ENCODE data around the gene LTB4R2.

LTB4R2 gene

GRCh38 chr14:24281636-24282035 is 28.3 kb upstream of the LTB4R2 start:
- H2BK120ac ChIP-seq (ENCODE audit: low read depth, low read length): no peak overlapping the region
- no peak for DNase-seq (ENCODE audit: low spot score)
- no peak overlapping the region for H3K23ac ChIP-seq (ENCODE audit: low read depth, low read length, poor library complexity)
- no peaks in the 10 kb centered on the region for H3K79me1 ChIP-seq (ENCODE audit: low read depth, low read length)
- H2BK15ac ChIP-seq (ENCODE audit: low read length): no peak overlapping the region
- WGBS, 2 donors (ENCODE audit: extremely low coverage in 2 of 2, insufficient read length in 2 of 2, insufficient replicate concordance in 1 of 2): no CpG with 5 or more reads among the region's 7 CpGs
- H3K27ac ChIP-seq (replicated peaks; ENCODE audit: low read length): no peak overlapping the region
- H3K36me3 ChIP-seq (replicated peaks in 1 of 2; ENCODE audit: control insufficient read depth in 2 of 2, insufficient read depth in 2 of 2, low read length in 2 of 2): no peaks in the 10 kb centered on the region
- no peak overlapping the region for H3K14ac ChIP-seq (ENCODE audit: low read length)
- no peak overlapping the region for H3K18ac ChIP-seq (ENCODE audit: low read length)
- H3K9ac ChIP-seq (ENCODE audit: low read depth, low read length, poor library complexity): no peak overlapping the region
- H3K9me3 ChIP-seq (replicated peaks in 1 of 2; ENCODE audit: control insufficient read depth in 2 of 2, insufficient read depth in 1 of 2, low read depth in 1 of 2, low read length in 2 of 2): no peaks in the 10 kb centered on the region
- H2BK12ac ChIP-seq (ENCODE audit: low read length): no peak overlapping the region
- H4K91ac ChIP-seq (ENCODE audit: low read depth, low read length, poor library complexity): no peak overlapping the region
- peaks cover 0 to 3% of the 10 kb centered on the region in 2 donors for H3K4me1 ChIP-seq (ENCODE audit: control insufficient read depth in 2 of 2, insufficient read depth in 1 of 2, low read depth in 1 of 2, low read length in 2 of 2)
- H3K4me2 ChIP-seq (ENCODE audit: insufficient read depth, low read length, poor library complexity, severe bottlenecking): no peak overlapping the region
- no peaks in the 10 kb centered on the region for H3K27me3 ChIP-seq (ENCODE audit: control insufficient read depth in 3 of 3, insufficient read depth in 3 of 3, low read depth in 1 of 3, low read length in 3 of 3)
- H3K4ac ChIP-seq (ENCODE audit: low read length): no peak overlapping the region
- no peak overlapping the region for H3K4me3 ChIP-seq (ENCODE audit: low read length in 2 of 2)
- no peak overlapping the region for H2AFZ ChIP-seq (ENCODE audit: low read length)
- no peak overlapping the region for H2BK5ac ChIP-seq (ENCODE audit: low read length)
- no peak overlapping the region for H4K8ac ChIP-seq (ENCODE audit: low read depth, low read length)
- no peak overlapping the region for H2AK5ac ChIP-seq (ENCODE audit: low read depth, low read length)

- Histone ChIP-seq H2BK5ac (ENCODE audit: low read length) (no peak overlapping the region), H3K23ac (ENCODE audit: low read depth, low read length, poor library complexity) (no peak overlapping the region), H3K4me2 (ENCODE audit: insufficient read depth, low read length, poor library complexity, severe bottlenecking) (no peak overlapping the region)
Measured at GRCh38 chr14:24282736-24283135, 27.2 kb upstream of the LTB4R2 start.

GRCh38 chr14:24283796-24284460 is 26.0 kb upstream of the LTB4R2 start:
- no peak for DNase-seq (ENCODE audit: low spot score)
- no peaks in the 10 kb centered on the region for H3K27me3 ChIP-seq (ENCODE audit: control insufficient read depth in 3 of 3, insufficient read depth in 3 of 3, low read depth in 1 of 3, low read length in 3 of 3)
- no peak overlapping the region for H4K91ac ChIP-seq (ENCODE audit: low read depth, low read length, poor library complexity)
- no peak overlapping the region for H2AK5ac ChIP-seq (ENCODE audit: low read depth, low read length)
- no peak overlapping the region for H2BK5ac ChIP-seq (ENCODE audit: low read length)
- H3K23ac ChIP-seq (ENCODE audit: low read depth, low read length, poor library complexity): no peak overlapping the region
- no peak overlapping the region for H2AFZ ChIP-seq (ENCODE audit: low read length)
- H3K9ac ChIP-seq (ENCODE audit: low read depth, low read length, poor library complexity): peak overlapping the region; percentile 32
- H3K79me1 ChIP-seq (ENCODE audit: low read depth, low read length): no peaks in the 10 kb centered on the region
- H3K4me3 ChIP-seq (ENCODE audit: low read length in 2 of 2): no peak overlapping the region
- no peak overlapping the region for H3K4ac ChIP-seq (ENCODE audit: low read length)
- WGBS, 2 donors (ENCODE audit: extremely low coverage in 2 of 2, insufficient read length in 2 of 2, insufficient replicate concordance in 1 of 2): no CpG with 5 or more reads among the region's 5 CpGs
- H3K27ac ChIP-seq (replicated peaks; ENCODE audit: low read length): no peak overlapping the region
- H3K4me2 ChIP-seq (ENCODE audit: insufficient read depth, low read length, poor library complexity, severe bottlenecking): no peak overlapping the region
- H3K9me3 ChIP-seq (replicated peaks in 1 of 2; ENCODE audit: control insufficient read depth in 2 of 2, insufficient read depth in 1 of 2, low read depth in 1 of 2, low read length in 2 of 2): no peaks in the 10 kb centered on the region
- H2BK15ac ChIP-seq (ENCODE audit: low read length): no peak overlapping the region
- no peak overlapping the region for H3K14ac ChIP-seq (ENCODE audit: low read length)
- H3K18ac ChIP-seq (ENCODE audit: low read length): no peak overlapping the region
- H3K36me3 ChIP-seq (replicated peaks in 1 of 2; ENCODE audit: control insufficient read depth in 2 of 2, insufficient read depth in 2 of 2, low read length in 2 of 2): no peaks in the 10 kb centered on the region
- H4K8ac ChIP-seq (ENCODE audit: low read depth, low read length): no peak overlapping the region
- no peak overlapping the region for H2BK120ac ChIP-seq (ENCODE audit: low read depth, low read length)
- H3K4me1 ChIP-seq (ENCODE audit: control insufficient read depth in 2 of 2, insufficient read depth in 1 of 2, low read depth in 1 of 2, low read length in 2 of 2): peaks cover 0 to 3% of the 10 kb centered on the region in 2 donors
- H2BK12ac ChIP-seq (ENCODE audit: low read length): peak overlapping the region; percentile 50

More at GRCh38 chr14:24282736-24283135, 27.2 kb upstream of the LTB4R2 start:
- H3K4me3 ChIP-seq (ENCODE audit: low read length in 2 of 2): no peak overlapping the region
- no peaks in the 10 kb centered on the region for H3K36me3 ChIP-seq (replicated peaks in 1 of 2; ENCODE audit: control insufficient read depth in 2 of 2, insufficient read depth in 2 of 2, low read length in 2 of 2)
- H2BK120ac ChIP-seq (ENCODE audit: low read depth, low read length): no peak overlapping the region
- no peaks in the 10 kb centered on the region for H3K9me3 ChIP-seq (replicated peaks in 1 of 2; ENCODE audit: control insufficient read depth in 2 of 2, insufficient read depth in 1 of 2, low read depth in 1 of 2, low read length in 2 of 2)
- H3K79me1 ChIP-seq (ENCODE audit: low read depth, low read length): no peaks in the 10 kb centered on the region
- no peak overlapping the region for H2AFZ ChIP-seq (ENCODE audit: low read length)
- no peak overlapping the region for H3K9ac ChIP-seq (ENCODE audit: low read depth, low read length, poor library complexity)
- peaks cover 0 to 3% of the 10 kb centered on the region in 2 donors for H3K4me1 ChIP-seq (ENCODE audit: control insufficient read depth in 2 of 2, insufficient read depth in 1 of 2, low read depth in 1 of 2, low read length in 2 of 2)
- no peak overlapping the region for H2AK5ac ChIP-seq (ENCODE audit: low read depth, low read length)
- H4K91ac ChIP-seq (ENCODE audit: low read depth, low read length, poor library complexity): no peak overlapping the region
- no peak for DNase-seq (ENCODE audit: low spot score)
- H3K18ac ChIP-seq (ENCODE audit: low read length): no peak overlapping the region
- H3K27ac ChIP-seq (replicated peaks; ENCODE audit: low read length): no peak overlapping the region
- no CpG with 5 or more reads among the region's 3 CpGs for WGBS, 2 donors (ENCODE audit: extremely low coverage in 2 of 2, insufficient read length in 2 of 2, insufficient replicate concordance in 1 of 2)
- H4K8ac ChIP-seq (ENCODE audit: low read depth, low read length): no peak overlapping the region
- no peak overlapping the region for H3K4ac ChIP-seq (ENCODE audit: low read length)
- no peaks in the 10 kb centered on the region for H3K27me3 ChIP-seq (ENCODE audit: control insufficient read depth in 3 of 3, insufficient read depth in 3 of 3, low read depth in 1 of 3, low read length in 3 of 3)
- H2BK15ac ChIP-seq (ENCODE audit: low read length): no peak overlapping the region
- H3K14ac ChIP-seq (ENCODE audit: low read length): no peak overlapping the region
- H2BK12ac ChIP-seq (ENCODE audit: low read length): no peak overlapping the region

GRCh38 chr14:24284501-24285035 is 25.4 kb upstream of the LTB4R2 start:
- no peak for DNase-seq (ENCODE audit: low spot score)
- H3K27ac ChIP-seq (replicated peaks; ENCODE audit: low read length): no peak overlapping the region

More at GRCh38 chr14:24284501-24285035, 25.4 kb upstream of the LTB4R2 start:
- Histone ChIP-seq H2BK5ac (ENCODE audit: low read length) (no peak overlapping the region), H3K4me3 (ENCODE audit: low read length in 2 of 2) (no peak overlapping the region), H2AFZ (ENCODE audit: low read length) (no peak overlapping the region), H3K9ac (ENCODE audit: low read depth, low read length, poor library complexity) (no peak overlapping the region), H2AK5ac (ENCODE audit: low read depth, low read length) (no peak overlapping the region), H3K36me3 (replicated peaks in 1 of 2; ENCODE audit: control insufficient read depth in 2 of 2, insufficient read depth in 2 of 2, low read length in 2 of 2) (peaks cover 0 to 1% of the 10 kb centered on the region in 2 donors), H3K27me3 (ENCODE audit: control insufficient read depth in 3 of 3, insufficient read depth in 3 of 3, low read depth in 1 of 3, low read length in 3 of 3) (no peaks in the 10 kb centered on the region), H3K14ac (ENCODE audit: low read length) (no peak overlapping the region), H2BK15ac (ENCODE audit: low read length) (no peak overlapping the region), H3K4me2 (ENCODE audit: insufficient read depth, low read length, poor library complexity, severe bottlenecking) (no peak overlapping the region), H3K9me3 (replicated peaks in 1 of 2; ENCODE audit: control insufficient read depth in 2 of 2, insufficient read depth in 1 of 2, low read depth in 1 of 2, low read length in 2 of 2) (no peaks in the 10 kb centered on the region), H3K18ac (ENCODE audit: low read length) (no peak overlapping the region), H3K23ac (ENCODE audit: low read depth, low read length, poor library complexity) (no peak overlapping the region), H3K4ac (ENCODE audit: low read length) (no peak overlapping the region), H3K79me1 (ENCODE audit: low read depth, low read length) (no peaks in the 10 kb centered on the region), H4K8ac (ENCODE audit: low read depth, low read length) (no peak overlapping the region), H2BK12ac (ENCODE audit: low read length) (no peak overlapping the region), H4K91ac (ENCODE audit: low read depth, low read length, poor library complexity) (no peak overlapping the region), H2BK120ac (ENCODE audit: low read depth, low read length) (no peak overlapping the region), H3K4me1 (ENCODE audit: control insufficient read depth in 2 of 2, insufficient read depth in 1 of 2, low read depth in 1 of 2, low read length in 2 of 2) (peaks cover 0 to 3% of the 10 kb centered on the region in 2 donors)
- no CpG with 5 or more reads among the region's 11 CpGs for WGBS, 2 donors (ENCODE audit: extremely low coverage in 2 of 2, insufficient read length in 2 of 2, insufficient replicate concordance in 1 of 2)
